Posterior cingulate gyrus (tissue), 11 donors: ENCODE data around the gene SPRYD7.
"Not testable (repeated sequence)": the region's sequence is repeated elsewhere in the genome, so short reads cannot be mapped to it uniquely, and the experiment has no call there.

Source experiments
- DNase-seq, 10 donors: peaks; one replicate each; pipeline versions ENCODE4 v3.0.0 to v3.0.0-alpha.2; 2020 to 2021; ENCODE audit warnings: mixed read lengths in 3 of 10
- intact Hi-C: fragments of 100-400 bp; cut with DNase I; formaldehyde crosslinking; loops from one replicate; pipeline ENCODE4 v1.15.1; 2023

Gene SPRYD7

DNA sequence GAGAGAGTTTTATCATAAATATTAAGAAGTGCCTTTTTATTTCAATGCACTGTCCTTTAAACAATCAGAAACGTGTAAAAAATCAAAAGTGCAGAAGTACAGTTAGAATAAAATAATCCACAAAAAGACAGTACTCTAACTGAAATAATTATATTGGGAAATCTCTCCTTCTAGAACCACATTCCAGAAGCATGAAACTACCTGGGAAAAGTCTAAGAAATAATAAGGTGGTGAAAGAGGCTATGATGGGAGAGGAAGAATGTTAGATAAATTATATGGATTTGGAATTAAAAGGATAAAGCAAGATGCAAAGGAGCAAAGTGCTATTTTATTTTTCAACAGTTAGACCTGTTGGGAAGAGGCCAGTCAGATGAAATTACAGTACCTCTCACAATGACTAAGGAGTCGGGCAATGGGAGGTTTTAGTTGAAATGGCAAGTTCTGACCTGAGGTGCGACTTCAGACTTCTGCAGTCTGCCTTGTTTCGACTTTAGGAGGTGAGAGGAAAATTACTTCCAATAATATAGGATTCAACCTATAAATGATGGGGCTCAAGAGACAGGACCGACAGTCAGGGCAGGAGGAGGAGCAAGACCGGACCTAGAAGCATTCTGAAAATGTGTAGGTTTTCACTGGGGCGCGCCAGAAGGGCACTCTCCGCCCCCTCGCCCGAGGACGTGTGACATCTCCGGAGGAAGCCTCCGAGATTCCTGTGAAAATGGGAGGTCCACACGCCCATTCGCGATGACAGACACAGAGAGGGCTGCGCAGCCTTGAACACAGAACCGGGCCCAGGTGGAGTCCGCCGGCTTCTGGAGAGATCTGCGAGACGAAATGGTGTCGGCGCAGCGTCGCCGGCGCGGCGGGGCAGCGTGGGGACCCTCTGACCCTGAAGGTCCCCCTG is 717 bp downstream of the SPRYD7 start:
- peak in 6 of 10 donors; percentile 23 to 88 (median 36) for DNase-seq
- intact Hi-C loops, result loop anchor here (5.0 kb wide), 3 partner anchors 62 to 147 kb away; partner anchors contain the start of genes KPNA3 and TRIM13

DNA sequence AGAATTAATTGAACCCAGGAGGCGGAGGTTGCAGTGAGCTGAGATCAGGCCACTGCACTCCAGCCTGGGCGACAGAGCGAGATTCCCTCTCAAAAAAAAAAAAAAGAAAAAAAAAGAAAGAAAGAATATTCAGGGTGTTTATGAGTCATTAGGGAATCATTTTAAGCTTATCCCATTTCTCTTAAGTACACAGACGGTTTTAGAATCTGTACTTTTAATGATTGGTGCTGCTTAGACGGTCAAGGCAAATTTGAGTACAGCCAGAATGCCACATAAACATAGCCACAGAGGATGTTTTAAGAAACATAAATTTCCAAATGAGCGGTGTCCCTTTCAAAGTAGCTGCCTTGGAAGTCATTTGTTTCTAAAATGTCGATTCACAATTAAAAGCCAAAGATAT is 2.6 kb downstream of the SPRYD7 start:
- intact Hi-C loops, result no loop called here
- no peak for DNase-seq

DNA sequence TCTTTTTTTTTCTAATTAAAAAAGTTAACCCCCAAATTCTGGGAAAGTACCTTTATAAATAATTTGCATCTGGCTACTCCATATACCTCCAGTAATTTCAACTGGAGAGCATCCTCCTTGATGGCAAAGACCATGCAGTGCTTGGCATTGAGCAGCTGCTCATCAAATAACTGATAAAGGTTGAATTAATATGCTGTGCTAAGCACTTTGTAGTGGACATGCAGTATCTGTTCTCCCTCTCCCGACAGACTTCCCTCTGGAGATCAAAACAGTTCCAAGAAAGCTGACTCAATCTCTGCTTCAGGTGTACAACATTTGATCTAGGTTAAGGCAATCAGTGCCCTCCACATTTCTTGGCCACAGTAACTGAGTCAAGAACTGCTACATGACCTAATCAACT is 3.3 kb downstream of the SPRYD7 start:
- no peak for DNase-seq
- intact Hi-C loops, result no loop called here

DNA sequence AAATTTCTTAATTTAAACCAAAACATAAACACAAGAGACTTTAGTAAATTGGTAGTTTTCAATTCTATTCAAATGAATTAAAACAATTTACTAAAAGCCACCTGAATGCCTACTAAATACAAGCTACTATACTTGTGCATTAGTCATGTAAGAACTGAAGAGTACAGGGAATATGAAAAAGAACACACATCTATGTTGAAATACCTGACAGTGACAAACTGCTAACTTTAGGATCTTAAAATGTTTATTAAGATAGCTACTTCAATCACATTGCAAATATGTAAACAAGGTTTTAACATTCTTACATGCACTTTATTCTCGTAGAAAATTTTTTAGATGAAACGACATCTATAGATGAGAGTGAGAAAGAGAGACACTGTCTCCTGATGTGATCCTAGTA is 4.1 kb downstream of the SPRYD7 start:
- DNase-seq, result no peak
- intact Hi-C loops, result no loop called here

DNA sequence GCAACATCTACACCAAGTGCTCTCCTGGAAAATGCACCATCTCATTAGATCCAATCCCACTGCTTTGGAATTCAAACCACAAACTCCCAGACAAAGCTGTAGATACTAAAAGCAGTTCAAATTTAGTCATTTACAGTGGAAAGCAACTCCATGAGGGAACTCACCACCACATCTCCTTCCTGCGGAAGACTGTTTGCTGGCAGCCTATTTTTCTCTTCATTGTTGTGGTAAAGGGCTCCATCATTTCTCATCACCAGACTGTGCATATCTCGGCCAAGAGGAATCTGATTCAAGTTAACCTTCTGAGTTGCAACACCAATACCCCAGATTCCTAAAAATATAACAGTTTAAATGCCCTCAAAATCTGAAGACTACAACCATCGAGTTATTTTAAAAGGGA is 8.4 kb downstream of the SPRYD7 start:
- intact Hi-C loops, result no loop called here
- no peak for DNase-seq

DNA sequence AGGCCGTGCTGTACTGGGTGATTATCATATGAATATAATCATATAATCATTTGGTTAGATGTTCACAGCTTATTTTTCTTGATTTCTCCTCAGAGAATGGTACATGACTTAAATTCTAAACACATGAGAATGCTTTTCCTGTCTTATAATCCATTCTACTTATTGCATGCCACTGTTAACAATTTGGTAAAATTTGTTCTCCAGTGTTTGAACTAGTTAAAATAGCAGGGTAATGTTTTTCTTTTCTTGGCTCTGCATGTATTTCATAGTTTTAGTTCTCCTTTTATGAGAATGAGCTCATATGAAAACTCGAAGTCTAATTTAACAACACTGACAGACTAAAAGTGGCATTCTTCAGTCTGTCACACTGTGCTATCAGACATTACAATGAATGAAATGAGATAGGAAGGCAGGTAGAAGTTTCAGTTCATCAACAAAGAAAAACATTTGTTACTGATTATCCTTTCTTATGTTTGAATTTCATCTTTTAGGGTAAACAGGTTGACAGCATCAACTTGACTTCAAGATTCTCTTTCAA is 10.2 kb downstream of the SPRYD7 start:
- intact Hi-C loops, result no loop called here

DNA sequence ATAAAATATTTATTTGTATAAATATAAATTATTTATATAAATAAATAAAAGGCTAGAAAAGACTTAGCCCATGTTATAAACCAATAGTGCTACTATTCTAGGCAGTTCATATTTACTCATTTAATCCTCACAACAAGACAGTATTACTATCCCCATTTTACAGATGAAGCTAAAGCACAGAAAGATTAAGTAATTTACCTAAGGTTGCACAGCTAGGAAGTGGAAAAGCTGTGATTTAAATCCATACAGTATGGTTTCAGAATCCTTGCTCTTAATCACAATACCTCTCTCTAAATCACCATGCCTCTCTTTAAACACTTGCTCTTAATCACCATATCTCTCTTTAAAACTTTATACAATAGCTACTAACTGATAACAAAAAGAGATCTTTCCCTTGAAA is 13.8 kb downstream of the SPRYD7 start:
- DNase-seq, result no peak
- intact Hi-C loops, result no loop called here

More for the DNA sequence above, 10.2 kb downstream of the SPRYD7 start:
- DNase-seq, result no peak

DNA sequence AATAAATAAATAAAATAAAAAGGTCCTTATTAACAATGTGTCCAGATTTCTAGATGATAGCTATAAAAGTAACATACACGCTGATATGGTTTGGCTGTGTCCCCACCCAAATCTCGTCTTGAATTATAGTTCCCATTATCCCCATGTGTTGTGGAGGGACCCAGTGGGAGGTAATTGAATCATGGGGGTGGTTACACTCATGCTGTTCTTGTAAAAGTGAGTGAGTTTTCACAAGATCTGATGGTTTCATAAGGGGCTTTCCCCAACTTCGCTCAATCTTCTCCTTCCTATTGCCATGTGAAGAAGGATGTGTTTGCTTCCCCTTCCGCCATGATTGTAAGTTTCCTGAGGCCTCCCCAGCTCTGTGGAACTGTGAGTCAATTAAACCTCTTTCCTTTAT is 15.2 kb downstream of the SPRYD7 start:
- DNase-seq, intact Hi-C loops: not testable (repeated sequence)

DNA sequence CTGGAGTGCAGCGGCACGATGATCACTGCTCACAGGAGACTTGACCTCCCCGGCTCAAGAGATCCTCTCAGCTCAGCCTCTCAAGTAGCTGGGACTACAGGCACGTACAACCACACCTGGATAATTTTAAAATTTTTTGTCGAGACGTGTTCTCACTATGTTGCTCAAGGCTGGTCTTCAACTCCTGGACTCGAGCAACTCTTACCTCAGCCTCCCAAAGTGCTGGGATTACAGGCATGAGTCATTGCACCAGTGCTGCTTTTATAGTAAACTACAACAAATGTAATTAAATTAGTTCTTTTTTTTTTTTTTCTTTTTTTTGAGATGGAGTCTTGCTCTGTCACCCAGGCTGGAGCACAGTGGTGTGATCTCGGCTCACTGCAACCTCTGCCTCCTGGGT is 18.0 kb downstream of the SPRYD7 start:
- DNase-seq, intact Hi-C loops: not testable (repeated sequence)

DNA sequence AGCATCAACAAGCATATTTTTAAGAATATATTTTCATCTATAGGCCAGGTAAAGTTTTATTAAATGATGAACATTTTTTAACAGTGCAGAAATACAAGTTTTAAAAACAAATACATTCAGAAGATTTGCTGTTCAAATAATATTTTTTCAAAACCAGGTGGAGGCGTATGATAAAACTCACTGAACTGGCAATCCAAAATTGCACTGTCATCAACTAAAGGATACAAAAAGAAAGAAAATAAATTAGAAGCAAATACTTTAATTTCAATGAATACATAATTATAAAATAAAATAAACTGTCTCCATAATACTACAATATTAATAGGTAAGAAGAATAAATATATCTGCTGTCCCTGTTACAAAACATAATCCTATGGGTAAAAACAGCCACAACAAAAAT is 21.2 kb downstream of the SPRYD7 start:
- intact Hi-C loops, result no loop called here
- no peak for DNase-seq

DNA sequence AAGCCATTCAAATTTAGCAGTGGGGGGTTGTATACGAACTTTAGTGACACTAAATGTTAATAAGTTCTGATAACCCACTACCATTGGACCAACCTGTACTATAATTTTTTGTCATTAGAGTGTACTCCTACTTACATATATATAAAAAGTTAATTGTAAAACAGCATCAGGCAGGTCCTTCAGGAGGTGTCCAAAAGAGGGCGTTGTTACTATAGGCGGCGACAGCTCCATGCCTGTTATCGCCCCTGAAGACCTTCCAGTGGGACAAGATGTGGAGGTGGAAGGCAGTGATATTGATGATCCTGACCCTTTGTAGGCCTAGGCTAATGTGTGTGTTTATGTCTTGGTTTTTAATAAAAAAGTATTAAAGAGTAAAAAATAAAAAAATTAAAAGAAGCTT is 27.5 kb downstream of the SPRYD7 start:
- intact Hi-C loops, result no loop called here
- DNase-seq, result no peak

DNA sequence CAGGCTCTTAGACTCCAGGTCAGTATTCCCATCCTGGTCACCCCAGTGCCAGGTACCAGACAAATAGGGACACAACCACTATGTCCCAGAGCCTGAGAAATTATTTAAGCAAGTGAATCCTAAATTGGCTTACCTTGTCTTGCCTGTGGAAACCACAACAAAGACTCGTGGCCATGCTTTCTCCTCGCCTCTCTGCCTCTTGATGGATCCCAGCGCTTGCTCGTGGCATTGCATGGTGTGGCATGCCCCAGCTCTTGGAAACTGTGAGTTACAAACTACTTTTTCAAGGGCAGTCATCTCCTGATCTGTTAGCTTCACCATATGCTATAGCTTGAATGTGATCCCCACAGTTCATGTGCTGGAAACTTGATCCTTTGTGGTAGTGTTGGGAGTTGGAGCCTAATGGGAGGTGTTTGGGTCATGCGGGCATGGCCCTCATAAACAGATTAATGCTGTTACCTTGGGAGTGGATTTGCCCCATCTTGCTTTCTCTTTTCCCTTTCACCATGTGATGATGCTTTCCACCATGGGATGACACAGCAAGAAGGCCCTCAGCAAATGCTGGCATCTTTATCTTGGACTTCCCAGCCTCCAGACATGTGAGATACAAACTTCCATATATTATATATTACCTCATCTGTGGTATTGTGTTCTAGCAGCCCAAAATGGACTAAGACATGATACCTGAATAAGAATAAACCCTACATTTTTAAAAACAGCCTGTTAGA is 31.2 kb downstream of the SPRYD7 start:
- no peak for DNase-seq
- intact Hi-C loops, result no loop called here

DNA sequence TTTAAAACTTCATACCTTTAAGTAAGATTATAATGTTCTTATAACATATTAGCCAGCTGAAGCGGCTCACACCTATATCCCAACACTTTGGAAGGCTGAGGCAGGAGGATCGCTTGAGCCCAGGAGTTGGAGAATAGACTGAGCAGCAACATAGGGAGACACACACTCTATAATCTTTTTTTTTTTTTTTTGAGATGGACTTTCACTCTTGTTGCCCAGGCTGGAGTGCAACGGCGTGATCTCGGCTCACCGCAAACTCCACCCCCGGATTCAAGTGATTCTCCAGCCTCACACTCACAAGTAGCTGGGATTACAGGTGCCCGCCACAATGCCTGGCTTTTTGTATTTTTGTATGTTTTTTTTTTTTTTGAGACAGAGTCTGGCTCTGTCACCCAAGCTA is 37.3 kb downstream of the SPRYD7 start:
- DNase-seq, result no peak
- intact Hi-C loops, result no loop called here

DNA sequence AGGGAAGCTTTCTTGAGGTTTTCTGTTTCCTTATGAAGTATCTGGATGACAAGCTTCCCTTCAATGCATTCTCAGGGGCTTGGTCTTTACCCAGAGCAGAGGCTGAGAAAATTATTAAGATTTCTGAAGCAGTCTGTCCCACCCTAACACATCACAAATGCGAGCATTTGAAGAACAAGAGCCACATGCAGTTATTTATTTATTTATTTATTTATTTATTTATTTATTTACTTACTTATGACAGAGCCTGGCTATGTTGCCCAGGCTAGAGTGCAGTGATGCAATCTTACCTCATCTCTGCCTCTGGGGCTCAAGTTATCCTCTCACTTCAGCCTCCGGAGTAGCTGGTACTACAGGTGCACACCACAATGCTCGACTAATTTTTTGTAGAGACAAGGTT is 38.4 kb downstream of the SPRYD7 start:
- no peak for DNase-seq
- intact Hi-C loops, result no loop called here

DNA sequence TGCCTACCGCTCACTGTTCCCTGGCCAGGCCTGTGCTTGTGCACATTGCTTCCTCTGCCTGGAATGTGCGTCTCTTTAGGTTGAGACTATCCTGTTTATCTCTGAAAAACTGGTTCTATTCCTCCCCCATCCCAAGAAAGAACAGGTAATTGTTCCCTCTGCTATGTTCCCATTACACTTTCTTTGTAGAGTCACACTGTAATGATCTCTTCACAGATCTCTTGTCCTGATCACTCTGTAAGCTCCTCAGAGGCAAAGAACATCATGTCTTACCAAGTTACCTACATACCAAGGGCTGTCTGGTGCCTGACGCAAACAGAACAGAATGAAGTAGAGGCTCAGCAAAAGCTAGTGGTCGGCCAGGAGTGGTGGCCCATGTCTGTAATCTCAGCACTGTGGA is 40.3 kb downstream of the SPRYD7 start:
- intact Hi-C loops, result no loop called here
- no peak for DNase-seq

DNA sequence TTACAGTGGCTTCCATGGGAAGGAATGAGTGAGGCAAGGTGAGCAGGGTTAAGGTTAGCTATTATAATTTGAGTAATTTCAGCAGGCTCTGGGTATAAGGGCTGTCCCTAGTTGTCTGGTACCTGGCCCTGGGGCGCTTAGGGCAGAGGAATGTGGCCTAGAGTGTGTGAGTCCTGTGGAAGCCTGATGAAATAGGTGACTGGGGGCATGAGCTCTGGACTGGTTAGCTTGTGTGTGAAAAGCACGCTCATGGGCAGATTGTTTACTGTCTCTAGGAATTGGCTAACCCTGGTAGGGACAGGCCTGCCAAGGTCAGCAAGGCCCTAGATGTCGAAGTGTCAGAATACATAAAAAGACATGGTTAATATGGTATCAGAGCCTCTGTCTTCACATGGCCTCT is 42.5 kb downstream of the SPRYD7 start:
- intact Hi-C loops, result no loop called here
- no peak for DNase-seq

DNA sequence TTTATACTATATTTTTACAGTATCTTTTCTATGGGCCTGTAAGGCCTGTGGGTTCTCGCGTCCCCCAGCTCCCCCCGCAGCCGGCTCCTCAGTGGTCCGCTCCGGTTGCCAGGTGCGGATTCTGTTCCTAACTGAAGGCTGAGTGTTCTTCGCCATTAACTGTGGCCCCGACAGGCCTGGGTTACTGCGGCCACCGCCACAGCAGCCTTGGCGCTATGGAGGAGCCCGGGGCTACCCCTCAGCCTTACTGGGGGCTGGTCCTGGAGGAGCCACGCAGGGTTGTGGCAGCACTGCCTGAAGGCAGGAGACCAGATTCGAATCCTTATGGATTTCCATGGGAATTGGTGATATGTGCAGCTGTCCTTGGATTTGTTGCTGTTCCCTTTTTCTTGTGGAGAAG is 45.8 kb downstream of the SPRYD7 start:
- DNase-seq, result no peak
- intact Hi-C loops, result no loop called here

DNA sequence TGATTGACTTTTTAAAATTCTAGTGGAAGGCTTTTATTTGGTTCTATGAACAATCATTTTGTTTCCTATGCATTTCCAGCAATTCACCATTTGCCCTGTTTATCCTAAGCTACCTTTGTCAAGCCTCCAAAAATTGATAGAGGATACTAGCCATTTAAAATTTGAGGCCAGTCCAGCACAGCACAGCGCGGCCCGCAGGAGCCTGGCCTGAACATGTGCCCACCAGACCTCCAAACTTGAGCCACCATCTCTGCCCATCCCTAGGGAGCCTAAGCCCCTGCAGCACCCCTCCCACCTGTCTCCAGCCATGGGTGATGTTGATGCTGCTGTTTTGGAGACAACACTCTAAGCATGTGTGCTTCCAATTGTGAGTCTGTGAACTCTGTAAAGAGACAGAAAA is 57.5 kb downstream of the SPRYD7 start:
- DNase-seq, result peak in 1 of 10 donors; percentile 55
- intact Hi-C loops, result no loop called here

DNA sequence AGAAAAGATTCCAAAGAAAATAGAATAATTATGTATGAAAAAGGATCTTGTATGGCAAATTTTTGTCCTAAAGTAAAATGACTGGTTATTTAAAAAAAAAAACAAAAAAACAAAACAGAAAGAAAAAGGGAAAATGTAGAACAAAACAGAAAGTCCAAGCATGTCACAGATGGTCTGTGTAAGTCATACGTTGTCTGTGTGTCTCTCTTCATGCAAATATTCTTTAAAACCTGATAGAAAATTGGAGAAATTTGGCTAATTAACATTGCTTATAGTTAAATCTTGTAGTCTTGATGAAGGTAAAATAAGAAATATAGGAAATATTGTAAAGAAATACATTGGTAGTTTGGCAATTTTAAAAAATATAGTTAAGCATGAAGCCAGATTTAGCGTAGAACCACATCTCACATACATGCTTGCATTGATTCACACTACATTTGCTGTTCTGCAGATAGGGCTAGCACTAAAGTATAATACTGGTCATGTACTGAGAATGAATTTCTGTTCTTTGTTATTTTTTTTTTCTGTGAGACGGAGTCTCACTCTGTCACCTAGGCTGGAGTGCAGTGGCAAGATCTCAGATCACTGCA is 58.4 kb downstream of the SPRYD7 start:
- no peak for DNase-seq
- intact Hi-C loops, result no loop called here

DNA sequence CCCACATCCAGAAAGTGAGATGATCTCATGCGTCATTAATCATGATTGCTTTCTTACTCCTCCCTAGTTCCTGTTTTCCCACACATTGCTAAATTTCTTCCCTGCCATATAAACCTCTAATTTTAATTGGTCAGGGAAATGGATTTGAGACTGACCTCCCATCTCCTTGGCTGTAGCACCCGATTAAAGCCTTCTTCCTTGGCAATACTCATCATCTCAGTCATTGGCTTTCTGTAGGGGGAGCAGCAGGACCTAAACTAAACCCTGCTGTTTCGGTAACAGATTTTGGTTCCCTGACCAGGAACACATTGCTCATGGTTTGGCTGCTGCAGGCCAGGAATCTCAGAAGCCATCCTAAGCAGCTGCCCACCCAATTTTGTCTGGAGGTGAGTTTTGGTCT is 61.7 kb downstream of the SPRYD7 start:
- intact Hi-C loops, result no loop called here
- no peak for DNase-seq

DNA sequence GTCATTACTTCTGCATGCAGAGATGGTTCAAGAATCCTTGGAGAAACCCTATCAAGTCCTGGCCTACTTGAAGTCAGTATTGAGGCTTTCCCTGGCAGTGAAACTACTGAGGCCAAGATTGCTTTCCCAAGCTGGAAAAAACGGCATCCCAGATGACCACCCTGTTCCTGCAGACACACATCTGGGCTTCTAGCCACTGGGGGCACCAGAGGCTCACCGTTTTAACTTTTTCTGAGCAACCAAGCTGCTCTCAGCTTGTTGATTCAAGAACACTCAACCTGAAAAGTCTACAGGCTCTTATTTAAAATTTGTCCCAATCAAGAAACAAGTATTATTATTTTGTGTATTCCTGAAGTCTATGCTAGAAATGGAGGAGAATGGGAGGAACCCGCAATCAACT is 66.6 kb downstream of the SPRYD7 start:
- no peak for DNase-seq
- intact Hi-C loops, result no loop called here
